Measurements from ENCODE around the gene GRIN2A.

DNA sequence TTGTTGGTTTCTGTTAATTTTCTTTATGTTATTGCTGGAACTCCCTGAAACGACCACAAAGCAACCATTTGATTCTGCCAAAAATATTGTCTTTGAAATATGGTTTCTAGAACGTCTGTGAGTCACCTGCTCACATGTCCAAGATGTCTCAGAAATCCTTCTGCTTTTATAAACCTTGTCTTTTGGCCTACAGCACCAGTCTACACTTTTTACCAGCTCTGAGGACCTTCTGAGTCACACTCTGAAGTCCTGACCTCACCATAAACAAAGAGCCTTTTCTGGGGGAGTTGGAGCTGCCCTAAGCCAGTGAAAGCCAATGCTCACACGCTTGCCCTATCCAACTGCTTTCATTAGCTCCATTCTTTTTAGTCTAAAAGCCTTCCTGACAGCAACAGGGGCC is 55.5 kb downstream of the GRIN2A start:
- TF ChIP-seq, protein P1, sequence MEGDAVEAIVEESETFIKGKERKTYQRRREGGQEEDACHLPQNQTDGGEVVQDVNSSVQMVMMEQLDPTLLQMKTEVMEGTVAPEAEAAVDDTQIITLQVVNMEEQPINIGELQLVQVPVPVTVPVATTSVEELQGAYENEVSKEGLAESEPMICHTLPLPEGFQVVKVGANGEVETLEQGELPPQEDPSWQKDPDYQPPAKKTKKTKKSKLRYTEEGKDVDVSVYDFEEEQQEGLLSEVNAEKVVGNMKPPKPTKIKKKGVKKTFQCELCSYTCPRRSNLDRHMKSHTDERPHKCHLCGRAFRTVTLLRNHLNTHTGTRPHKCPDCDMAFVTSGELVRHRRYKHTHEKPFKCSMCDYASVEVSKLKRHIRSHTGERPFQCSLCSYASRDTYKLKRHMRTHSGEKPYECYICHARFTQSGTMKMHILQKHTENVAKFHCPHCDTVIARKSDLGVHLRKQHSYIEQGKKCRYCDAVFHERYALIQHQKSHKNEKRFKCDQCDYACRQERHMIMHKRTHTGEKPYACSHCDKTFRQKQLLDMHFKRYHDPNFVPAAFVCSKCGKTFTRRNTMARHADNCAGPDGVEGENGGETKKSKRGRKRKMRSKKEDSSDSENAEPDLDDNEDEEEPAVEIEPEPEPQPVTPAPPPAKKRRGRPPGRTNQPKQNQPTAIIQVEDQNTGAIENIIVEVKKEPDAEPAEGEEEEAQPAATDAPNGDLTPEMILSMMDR (IDR thresholded peaks at IDR 0.05), result no peak
- TF ChIP-seq POLR2A (IDR thresholded peaks at IDR 0.05), result no peak
